Kidney (tissue), 14 donors: ENCODE measurements around the gene KCNAB1. TPM values are rescaled to one million over a fixed set of nuclear protein-coding genes. Genes with fewer than 3 reads are reported as not detected.

Source experiments
- DNase-seq, 5 donors: peaks; one replicate each; pipeline ENCODE4 v3.0.0-alpha.2; 2013 to 2020
- FAIRE-seq: peaks from 2 replicates; lab custom pipeline; 2012; peaks lifted over from hg19 to GRCh38; lab: Jason Lieb, UNC
- H3K27ac ChIP-seq, 2 donors: one replicate each; pipeline ENCODE4 v1.7.0; 2013; ENCODE audit warnings: low read depth in 2 of 2, low read length in 2 of 2, inconsistent platforms in 1 of 2
- H3K27me3 ChIP-seq: one replicate; pipeline ENCODE4 v1.7.1; 2013; ENCODE audit warnings: low read length, inconsistent platforms; ENCODE audit not compliant: control insufficient read depth, insufficient read depth
- H3K36me3 ChIP-seq, 3 donors: one replicate each; pipeline versions ENCODE4 v1.7.0 to v1.7.1; 2013; ENCODE audit warnings: low read length in 3 of 3, control low read depth in 1 of 3, inconsistent platforms in 1 of 3; ENCODE audit not compliant: insufficient read depth in 3 of 3, control insufficient read depth in 2 of 3
- H3K4me1 ChIP-seq, 3 donors: one replicate each; pipeline versions ENCODE4 v1.7.0 to v1.7.1; 2013; ENCODE audit warnings: low read length in 3 of 3, inconsistent platforms in 1 of 3, low read depth in 1 of 3; ENCODE audit not compliant: control insufficient read depth in 2 of 3, insufficient read depth in 2 of 3
- H3K4me3 ChIP-seq, 3 donors: one replicate each; pipeline versions ENCODE4 v1.7.0 to v1.8.1; 2013; ENCODE audit warnings: low read length in 3 of 3, control low read depth in 1 of 3, inconsistent platforms in 1 of 3
- H3K9ac ChIP-seq, 3 donors: one replicate each; pipeline versions ENCODE4 v1.7.0 to v1.7.1; 2013; ENCODE audit warnings: low read length in 3 of 3, control low read depth in 1 of 3, inconsistent platforms in 1 of 3
- H3K9me3 ChIP-seq, 3 donors: one replicate each; pipeline versions ENCODE4 v1.7.0 to v1.7.1; 2013; ENCODE audit warnings: low read length in 3 of 3, control low read depth in 1 of 3, inconsistent platforms in 1 of 3; ENCODE audit not compliant: control insufficient read depth in 2 of 3, insufficient read depth in 1 of 3
- intact Hi-C: fragments of 100-400 bp; cut with DNase I; formaldehyde crosslinking; loops from one replicate; pipeline ENCODE4 v1.11.1; 2022
- polyA plus RNA-seq: library from polyadenylated mRNA; stranded (reverse); fragments of 350-450 nt; fragmentation: Illumina TruSeq; extraction: RNeasy Lipid Tissue Mini Kit (QIAGEN cat#74804); gene quantifications from one replicate; pipeline ENCODE4 v1.2.3, GENCODE V29; 2014; ENCODE audit warnings: low read depth, low replicate concordance; ENCODE audit not compliant: insufficient read depth
- total RNA-seq: library from RNA; stranded (reverse); fragmentation: NEBNext Ultra II Directional; extraction: Animal tissue kit (Norgen Biotek cat#: 25700); gene quantifications from one replicate; pipeline ENCODE4 v1.2.1, GENCODE V29; 2021
- TF ChIP-seq, protein P1 (sequence below): IDR thresholded peaks from 3 replicates; pipeline ENCODE4 v1.5.1; 2012; ENCODE audit warnings: mild to moderate bottlenecking, moderate library complexity, borderline replicate concordance; ENCODE audit not compliant: insufficient read depth; ENCODE audit errors: extremely low read depth
- donor health status: control.
- donor health status: control.
- donor health status: control.
- donor health status: control.
- donor health status: control.
- donor health status: DM: yes; HTN: yes; CAD: no.
- donor health status: Normal renal cell carcinoma (clear cell type).

The KCNAB1 gene
- total and polyA plus RNA-seq, 2 donors from 2014 or later: 1.7 to 6.6 TPM

DNA sequence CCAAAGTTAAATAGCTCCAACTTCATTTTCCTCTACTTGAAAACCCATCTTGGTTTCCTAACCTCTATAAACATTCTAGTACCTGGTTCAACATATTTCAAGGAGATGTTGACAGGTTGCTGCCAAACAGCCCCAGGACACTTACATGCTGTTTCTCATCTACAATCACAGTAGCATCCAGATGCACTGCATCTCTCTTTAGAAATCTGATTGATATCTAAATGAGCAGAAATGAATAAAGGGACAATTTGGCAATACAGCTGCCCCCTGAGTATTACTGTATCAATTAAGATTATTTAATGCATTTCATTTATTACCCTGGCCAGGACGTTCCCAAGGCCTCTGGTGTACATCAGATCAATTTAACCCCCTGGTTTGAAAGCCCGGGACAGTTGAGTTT, 360.6 kb downstream of the KCNAB1 start:
- TF ChIP-seq, protein P1, sequence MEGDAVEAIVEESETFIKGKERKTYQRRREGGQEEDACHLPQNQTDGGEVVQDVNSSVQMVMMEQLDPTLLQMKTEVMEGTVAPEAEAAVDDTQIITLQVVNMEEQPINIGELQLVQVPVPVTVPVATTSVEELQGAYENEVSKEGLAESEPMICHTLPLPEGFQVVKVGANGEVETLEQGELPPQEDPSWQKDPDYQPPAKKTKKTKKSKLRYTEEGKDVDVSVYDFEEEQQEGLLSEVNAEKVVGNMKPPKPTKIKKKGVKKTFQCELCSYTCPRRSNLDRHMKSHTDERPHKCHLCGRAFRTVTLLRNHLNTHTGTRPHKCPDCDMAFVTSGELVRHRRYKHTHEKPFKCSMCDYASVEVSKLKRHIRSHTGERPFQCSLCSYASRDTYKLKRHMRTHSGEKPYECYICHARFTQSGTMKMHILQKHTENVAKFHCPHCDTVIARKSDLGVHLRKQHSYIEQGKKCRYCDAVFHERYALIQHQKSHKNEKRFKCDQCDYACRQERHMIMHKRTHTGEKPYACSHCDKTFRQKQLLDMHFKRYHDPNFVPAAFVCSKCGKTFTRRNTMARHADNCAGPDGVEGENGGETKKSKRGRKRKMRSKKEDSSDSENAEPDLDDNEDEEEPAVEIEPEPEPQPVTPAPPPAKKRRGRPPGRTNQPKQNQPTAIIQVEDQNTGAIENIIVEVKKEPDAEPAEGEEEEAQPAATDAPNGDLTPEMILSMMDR: no peak
- Histone ChIP-seq H3K9ac (no peak overlapping the region), H3K4me1 (no peaks in the 10 kb centered on the region), H3K36me3 (no peaks in the 10 kb centered on the region), H3K27me3 (no peaks in the 10 kb centered on the region), H3K4me3 (no peak overlapping the region), H3K9me3 (no peaks in the 10 kb centered on the region), H3K27ac (no peak overlapping the region)
- DNase-seq: no peak
- no peak for FAIRE-seq
- intact Hi-C loops: no loop called here

DNA sequence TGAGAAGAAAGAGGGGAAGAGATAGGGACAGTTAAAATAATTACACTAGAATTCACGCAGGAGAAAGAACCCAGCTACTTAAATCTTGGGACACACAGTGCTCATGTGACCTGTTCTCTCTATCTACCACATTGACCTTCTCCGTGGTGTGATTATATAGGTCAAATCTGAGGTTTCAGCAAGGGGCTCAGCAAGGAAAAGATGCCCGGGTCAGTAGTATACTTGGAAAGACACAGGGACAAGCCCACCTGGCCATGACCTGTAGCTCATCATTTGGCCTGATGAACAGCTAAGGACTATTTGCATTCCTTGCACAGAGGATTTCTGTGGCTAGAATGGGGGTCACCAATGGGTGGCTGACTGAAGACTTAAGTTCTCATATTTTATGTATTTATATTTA, 362.6 kb downstream of the KCNAB1 start:
- no peak for DNase-seq
- Histone ChIP-seq H3K4me1 (no peaks in the 10 kb centered on the region), H3K9ac (no peak overlapping the region), H3K27me3 (no peaks in the 10 kb centered on the region), H3K4me3 (no peak overlapping the region), H3K36me3 (no peaks in the 10 kb centered on the region), H3K27ac (no peak overlapping the region), H3K9me3 (no peaks in the 10 kb centered on the region)
- TF ChIP-seq, protein P1: no peak
- no peak for FAIRE-seq
- intact Hi-C loops: no loop called here

DNA sequence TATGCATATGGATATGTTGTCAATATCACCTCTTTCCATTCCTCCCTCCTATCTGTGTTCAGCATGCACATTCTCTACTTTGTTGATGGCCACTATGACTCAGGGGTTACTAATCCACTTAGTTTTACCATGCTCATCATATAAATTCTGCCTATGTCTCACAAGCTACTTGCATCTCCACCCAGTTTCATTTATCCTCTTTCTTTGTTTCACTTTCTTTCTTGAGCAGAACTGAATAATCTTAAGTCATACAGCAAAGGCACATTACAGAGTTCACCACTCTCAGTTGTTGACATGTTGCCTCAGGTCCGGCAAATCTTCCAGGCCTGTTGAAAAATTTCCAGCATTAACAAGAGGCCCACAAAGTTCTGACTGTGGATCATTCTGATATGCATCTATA, 363.0 kb downstream of the KCNAB1 start:
- Histone ChIP-seq H3K9me3 (no peaks in the 10 kb centered on the region), H3K27me3 (no peaks in the 10 kb centered on the region), H3K36me3 (no peaks in the 10 kb centered on the region), H3K4me3 (no peak overlapping the region), H3K4me1 (no peaks in the 10 kb centered on the region), H3K27ac (no peak overlapping the region), H3K9ac (no peak overlapping the region)
- FAIRE-seq (no peak), DNase-seq (peak in 1 of 5 donors; percentile 16)
- TF ChIP-seq, protein P1: no peak
- intact Hi-C loops: no loop called here
